HG03354 (cell line): ENCODE results near the gene CSNK1G1.
A peak's percentile ranks its signal among the peaks of the same experiment; 100 is the strongest.
"Not testable (repeated sequence)": the region's sequence is repeated elsewhere in the genome, so short reads cannot be mapped to it uniquely, and the experiment has no call there.

ENCODE experiments used
- ATAC-seq: cut with Tn5 transposase; IDR thresholded peaks from one replicate; pipeline ENCODE4 v1.9.1; 2021; ENCODE audit warnings: mild to moderate bottlenecking; ENCODE audit not compliant: unreplicated experiment, poor library complexity, severe bottlenecking

Gene CSNK1G1

DNA sequence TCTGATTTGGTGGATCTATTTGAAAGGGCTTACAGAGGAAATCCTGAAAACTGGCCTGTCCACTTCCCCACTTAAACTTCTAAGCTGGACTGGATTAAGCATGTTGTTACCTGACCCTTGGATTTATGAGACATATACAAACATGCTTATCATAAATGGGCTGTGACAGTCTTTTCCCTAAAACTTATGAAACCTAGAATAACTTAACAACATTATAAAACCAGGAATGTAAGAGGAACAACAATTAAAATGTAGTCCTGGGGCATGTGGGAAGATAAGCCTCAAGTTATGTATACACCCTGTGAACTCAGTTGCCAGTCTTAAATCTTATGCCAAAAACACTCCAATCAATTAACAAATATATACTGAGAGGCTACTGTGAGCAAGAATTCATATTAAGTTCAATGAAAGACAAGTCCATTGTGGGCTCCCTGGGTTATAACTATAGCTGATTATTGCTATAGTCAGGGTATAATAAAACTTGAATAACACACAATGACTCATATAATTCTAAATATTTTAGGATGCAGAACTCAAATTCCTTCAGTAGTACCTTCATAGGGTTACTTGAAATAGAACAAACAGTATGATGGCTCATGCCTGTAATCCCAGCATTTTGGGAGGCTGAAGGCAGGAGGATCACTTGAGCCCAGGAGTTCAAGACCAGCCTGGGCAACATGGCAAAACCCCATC, 105.9 kb downstream of the CSNK1G1 start:
- no peak for ATAC-seq

DNA sequence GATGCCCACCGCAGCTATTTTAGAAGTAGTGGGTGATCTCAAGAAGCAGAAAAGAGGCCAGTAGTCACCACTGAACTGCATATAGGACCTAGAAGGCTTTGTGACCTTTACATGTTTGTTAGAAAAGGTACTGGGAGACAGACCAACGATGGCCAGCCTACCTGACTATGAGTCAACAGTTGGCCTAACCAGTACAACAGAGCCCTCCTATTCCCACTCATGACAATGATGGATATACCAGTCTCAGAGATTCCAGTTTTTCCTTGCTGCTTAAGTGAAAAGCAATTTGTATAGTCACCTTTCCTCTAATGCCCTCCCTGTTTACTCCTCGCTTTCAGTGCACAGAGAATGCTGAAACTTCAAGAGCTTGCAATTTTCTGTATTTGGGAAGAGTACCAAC, 106.6 kb downstream of the CSNK1G1 start:
- no peak for ATAC-seq

DNA sequence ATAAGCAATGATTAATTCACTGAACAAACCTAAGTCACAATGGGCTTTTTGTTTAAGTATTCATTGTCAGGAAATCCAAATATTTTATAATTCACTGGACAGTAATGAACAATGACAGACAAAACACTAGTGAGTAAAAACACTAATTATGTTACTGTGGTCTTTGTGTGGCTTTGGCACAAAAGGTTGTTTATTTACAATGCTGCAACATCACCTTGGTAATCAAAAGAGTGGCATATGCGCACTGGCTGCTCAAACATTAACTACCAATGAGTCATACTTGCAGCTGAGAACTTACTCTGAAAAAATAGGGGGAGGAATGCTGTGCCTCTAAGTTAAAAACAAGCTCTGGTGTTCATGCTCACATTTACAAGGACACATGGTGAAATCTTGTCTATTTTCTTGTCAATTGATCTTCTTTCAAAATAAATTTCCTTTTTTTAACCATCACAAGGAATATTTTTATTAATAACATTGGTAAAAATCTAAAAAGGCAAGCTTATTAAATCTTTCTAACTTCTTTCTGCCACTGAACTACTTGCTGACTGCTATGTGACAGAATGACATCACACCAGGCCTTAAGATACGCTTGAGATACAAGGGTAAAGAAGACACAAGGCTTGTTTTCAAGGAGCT, 107.9 kb downstream of the CSNK1G1 start:
- peak; percentile 80 for ATAC-seq

DNA sequence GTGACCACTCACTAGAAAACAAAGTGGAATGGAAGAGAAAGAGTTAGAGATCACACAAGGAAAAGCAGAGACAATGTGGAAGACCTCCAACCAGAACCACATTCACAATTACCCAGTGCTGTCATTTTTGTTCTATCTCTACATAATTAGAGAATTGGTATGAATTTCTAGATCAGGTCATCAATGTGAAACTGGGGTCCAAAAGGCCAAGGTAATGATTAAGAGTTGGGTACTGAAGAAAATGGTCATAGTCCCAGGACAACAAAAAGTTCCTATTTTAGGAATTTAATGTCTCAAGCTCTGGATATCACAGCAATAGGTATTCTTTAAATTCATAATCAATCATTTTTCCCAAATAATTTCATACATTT, 108.5 kb downstream of the CSNK1G1 start:
- ATAC-seq: no peak

DNA sequence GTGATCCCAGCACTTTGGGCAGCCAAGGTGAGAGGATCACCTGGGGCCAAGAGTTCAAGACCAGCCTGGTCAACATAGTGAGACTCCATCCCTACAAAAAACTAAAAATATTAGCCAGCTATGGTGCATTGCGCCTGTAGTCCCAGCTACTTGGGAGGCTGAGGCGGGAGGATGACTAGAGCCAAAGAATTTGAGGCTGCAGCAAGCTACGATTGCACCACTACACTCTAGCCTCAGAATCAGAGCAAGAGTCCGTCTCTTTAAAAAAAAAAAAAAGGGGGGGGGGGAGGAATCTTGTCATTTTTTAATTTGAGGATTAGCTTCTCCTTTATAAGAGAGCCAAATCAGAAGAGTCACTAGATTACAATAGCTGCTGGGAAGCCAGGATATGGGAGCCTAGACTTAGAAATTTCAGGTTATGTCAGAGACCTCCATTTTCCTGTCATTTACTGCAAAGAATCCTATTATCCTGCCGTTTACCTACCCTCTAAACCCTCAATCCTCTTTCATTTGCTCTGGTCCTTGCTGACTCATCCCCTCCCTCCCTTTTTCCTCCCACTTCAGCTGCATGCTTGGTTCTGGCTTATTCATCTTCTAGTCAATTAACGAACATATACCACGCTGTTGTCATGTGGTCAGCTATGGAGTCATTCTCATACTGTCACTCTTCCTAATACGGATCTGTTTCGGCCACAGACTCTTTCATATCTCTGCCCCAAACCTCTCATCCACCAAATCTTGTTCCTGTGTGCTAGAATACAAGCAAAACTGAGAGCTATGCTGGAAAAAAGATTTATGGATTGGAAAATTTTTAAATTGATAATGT, 109.4 kb downstream of the CSNK1G1 start:
- peak; percentile 83 for ATAC-seq

DNA sequence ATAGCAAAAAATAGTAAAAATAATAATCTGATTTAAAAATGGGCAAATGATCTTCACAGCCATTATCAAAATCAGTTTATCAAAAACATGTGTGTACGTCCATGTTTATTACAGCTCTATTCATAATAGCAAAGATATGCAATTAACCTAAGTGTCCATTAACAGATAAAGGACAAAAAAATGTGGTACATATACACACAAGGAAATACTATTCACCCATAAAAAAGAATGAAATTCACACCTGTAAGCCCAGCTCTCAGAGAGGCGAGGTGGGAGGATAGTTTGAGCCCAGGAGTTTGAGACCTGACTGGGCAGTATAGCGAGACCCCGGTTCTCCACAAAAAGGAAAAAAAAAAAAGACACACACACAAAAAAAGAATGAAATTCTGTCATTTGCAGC, 110.6 kb downstream of the CSNK1G1 start:
- no peak for ATAC-seq

DNA sequence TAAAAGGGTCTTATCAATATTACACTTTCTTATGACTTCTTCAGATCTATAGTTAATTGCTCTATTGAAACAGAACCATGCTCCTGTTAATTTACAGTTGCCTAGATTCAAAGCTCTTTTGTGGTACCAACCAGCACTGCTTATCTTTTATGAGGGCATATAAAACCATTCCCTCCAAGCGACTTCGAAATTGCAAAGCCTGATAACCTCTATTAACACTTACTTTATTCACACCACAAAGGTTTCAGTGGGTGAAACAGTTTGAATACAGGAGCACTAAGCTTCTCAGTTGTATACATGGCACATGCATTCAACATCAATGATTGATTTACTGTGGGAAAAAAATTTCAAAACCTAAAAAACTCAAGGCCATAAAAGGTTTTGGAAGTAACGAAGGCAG, 118.3 kb downstream of the CSNK1G1 start:
- no peak for ATAC-seq

DNA sequence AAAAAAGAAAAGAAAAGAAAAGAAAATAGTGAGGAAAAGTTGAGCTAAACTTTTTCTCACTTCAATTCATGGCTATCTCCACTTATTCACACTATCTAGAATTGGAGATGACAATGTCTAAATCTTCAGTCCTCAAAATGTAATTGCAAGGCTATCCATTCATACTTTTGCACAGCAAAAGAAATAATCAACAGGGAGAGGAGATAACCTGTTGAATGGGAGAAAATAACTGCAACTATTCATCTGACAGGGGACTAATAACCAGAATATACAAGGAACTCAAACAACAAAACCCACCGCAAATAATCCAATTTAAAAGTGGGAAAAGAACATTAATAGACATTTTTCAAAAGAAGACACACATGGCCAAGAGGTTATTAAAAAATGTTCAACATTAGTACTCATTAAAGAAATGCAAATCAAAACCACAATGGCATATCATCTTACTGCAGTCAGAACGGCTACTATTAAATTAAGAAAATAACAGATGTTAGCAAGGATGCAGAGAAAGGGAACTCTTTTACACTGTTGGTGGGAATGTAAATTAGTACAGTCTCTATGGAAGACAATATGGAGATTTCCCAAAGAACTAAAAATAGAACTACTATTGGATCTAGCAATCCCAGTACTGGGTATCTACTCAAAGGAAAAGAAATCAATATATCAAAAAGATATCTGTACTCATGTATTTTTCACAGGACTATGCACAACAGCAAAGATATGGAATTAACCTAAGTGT, 119.6 kb downstream of the CSNK1G1 start:
- ATAC-seq: no peak

DNA sequence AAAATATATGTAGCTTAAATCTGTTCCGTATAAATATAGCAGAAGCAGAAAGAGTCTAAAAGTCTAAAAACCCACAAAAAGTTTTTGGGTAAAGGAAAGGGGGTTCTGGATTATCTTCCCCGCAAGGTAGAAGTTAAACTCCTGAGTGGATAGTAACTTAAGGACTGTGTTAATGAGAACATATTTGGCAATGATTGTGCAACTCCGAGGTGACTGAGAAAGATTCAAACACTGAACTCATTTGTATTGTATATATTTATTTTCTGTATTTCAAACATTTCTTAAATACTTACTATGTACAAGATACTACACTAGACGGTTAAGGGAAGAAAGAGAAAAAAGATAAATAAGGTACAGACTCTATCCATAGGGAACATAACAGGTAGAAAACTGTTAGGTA, 120.4 kb downstream of the CSNK1G1 start:
- no peak for ATAC-seq

DNA sequence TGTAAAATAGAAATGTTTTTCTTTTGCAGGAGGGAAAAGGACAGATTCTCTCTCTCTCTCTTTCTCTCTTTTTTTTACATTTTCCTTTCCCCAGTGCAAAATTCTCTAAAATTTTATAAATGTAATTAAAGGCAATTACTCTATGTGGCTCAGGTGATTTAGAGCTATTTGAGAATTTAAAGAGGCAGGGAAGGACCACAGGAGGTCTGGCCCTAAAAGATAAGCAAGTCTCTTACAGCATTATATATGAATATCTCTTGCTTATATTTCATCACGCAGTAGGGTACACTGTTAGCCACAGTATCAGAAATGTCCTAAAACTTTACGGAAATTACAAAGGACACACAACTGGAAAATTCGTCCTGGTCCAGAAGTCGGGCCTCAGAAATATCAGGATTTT, 122.7 kb downstream of the CSNK1G1 start:
- no peak for ATAC-seq

DNA sequence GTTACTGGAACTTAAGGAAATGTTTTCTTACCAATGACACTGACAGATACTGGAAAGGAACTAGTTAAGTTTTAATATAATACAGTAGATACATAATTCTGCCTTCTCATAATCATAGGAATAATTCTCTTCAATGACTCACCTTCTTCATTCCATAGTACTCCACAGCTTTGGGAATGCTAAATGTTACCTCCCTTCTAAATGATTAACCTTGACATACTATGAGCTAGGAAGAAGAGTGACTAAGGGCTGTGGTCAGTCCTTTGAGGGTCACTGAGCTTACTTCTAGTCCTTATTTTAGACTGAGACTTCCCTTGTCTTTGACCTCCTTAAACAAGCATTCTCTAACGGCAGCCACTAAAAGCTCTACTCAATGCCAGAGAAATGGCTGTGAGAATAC, 123.6 kb downstream of the CSNK1G1 start:
- no peak for ATAC-seq

DNA sequence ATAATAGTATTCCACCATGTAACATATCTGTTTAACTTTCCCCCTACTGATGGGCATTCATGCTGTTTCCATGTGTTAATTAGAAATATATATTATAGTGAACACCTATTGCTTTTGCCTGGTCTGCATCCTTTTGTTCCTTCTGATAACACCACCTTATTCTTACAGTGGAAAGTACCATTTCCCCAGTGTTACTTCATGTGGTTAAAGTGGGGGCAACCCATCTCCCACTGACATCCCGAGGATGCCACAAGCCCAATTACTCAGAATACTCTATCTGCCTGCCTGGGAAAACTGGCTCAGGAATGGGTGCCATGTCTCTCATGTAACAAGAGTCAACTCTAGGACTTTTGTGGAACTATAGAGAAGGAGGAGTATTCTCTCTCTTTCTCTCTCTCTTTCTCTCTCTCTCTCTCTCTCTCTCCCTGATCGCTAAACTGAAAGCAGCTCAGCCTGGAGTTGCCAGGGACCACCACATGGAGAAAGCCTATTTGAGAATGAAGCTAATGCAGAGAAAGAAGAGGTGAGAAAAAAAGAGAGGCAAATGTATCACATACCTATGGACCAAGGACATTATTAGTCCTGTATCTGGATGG, 126.7 kb downstream of the CSNK1G1 start:
- ATAC-seq: no peak

DNA sequence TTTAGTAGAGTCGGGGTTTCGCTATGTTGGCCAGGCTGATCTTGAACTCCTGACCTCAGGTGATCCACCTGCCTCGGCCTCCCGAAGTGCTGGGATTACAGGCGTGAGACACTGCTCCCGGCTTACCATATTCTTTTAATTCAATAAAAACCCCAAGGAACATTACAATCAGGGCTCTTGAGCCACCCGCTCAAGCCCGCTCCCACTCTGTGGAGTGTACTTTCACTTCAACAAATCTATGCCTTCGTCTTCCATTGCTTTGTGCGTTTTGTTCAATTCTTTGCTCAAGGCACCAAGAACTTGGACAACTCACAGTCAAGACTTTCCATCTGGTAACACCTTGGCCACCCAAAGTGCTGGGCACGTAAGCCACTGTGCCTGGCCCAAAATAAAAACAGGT, 130.2 kb downstream of the CSNK1G1 start:
- no peak for ATAC-seq

DNA sequence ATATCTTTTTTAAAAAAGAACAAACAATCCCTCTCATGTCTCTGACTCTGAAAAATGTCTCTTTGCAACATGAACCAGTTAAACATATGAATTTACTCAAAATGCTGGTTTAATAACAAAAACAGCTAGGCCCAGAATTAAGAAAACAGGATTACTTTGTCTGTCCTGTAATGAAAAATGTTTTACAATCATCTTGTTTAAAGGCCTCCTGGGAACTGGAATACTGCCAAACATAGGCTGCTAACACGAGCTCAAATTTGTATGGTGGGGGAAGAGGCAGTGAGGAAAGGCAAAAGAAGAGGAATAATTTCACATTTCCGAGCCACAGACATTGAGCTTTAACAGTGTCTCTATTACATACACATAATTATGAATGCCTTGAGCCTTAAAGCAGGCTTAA, 131.5 kb downstream of the CSNK1G1 start:
- ATAC-seq: no peak

DNA sequence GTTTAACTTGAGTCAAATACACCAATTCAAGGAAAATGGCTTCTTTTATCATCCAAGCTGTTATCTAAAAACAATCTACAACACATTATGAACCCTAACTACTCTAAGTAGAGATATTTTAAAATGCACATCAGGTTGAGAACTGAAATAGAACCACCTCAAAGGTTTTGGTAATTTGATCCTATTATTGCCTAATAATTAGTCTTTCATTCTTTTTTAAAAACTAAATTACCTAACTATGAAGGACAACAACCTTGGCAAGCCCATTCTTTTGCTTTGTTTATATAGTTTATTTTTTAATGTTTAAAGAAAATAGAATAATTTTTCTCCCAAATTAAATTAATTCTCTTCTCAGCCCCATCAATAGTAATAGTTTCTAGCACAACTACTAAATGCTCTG, 132.1 kb downstream of the CSNK1G1 start:
- ATAC-seq: no peak

DNA sequence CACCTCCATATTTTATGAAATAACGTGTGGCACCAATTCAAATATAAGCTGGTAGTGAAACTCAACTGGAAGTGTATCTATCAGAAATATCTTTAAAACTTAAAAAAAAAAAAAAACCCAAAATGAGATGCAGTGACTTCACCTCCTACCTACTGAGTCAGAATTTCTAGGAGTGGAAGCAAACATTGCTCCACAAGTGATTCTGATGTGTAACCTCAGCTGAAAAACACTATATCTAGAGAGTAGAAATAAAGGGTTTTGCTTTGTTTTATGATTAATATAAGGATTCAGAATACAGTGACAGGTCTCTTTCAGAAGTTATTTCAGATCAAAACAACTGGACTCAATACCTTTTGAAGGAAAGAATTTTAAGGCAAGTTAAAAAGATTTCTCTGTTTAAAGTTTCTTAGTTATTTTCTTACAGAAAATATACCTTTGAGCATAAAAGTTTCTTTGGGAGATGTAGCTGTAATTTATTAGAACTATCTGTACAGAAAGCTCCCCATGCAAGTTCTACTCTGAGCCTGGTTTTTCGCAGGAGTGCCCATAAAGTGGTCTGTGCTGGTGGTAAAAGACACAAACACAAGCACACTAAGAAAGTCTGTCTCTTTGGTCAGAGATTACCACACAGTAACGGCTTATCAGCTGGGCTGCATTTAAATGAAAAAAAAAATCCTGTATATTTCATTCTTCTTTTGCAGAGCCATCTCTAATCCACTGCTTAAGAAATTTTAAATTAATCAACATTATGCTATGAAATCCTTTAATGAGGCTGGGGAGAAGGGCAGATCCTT, 133.2 kb downstream of the CSNK1G1 start:
- no peak for ATAC-seq

DNA sequence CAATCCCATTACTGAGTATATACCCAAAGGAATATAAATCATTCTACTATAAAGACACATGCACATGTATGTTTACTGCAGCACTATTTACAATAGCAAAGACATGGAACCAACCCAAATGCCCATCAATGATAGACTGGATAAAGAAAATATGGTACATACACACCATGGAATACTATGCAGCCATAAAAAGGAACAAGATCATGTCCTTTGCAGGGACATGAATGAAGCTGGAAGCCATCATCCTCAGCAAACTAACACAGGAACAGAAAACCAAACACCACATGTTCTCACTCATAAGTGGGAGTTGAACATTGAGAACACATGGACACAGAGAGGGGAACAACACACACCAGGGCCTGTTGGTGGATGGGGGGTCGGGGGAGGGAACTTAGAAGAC, 134.1 kb downstream of the CSNK1G1 start:
- ATAC-seq: not testable (repeated sequence)

DNA sequence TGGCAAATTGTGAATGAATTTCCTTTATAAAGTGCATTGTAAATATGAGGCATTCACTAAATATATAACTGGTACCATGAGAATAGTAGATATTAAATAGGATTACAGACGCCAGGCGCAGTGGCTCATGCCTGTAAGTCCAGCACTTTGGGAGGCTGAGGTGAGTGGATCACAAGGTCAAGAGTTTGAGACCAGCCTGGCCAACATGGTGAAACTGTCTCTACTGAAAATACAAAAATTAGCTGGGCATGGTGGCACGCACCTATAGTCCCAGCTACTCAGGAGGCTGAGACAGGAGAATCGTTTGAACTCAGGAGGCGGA, 138.6 kb downstream of the CSNK1G1 start:
- ATAC-seq: not testable (repeated sequence)

DNA sequence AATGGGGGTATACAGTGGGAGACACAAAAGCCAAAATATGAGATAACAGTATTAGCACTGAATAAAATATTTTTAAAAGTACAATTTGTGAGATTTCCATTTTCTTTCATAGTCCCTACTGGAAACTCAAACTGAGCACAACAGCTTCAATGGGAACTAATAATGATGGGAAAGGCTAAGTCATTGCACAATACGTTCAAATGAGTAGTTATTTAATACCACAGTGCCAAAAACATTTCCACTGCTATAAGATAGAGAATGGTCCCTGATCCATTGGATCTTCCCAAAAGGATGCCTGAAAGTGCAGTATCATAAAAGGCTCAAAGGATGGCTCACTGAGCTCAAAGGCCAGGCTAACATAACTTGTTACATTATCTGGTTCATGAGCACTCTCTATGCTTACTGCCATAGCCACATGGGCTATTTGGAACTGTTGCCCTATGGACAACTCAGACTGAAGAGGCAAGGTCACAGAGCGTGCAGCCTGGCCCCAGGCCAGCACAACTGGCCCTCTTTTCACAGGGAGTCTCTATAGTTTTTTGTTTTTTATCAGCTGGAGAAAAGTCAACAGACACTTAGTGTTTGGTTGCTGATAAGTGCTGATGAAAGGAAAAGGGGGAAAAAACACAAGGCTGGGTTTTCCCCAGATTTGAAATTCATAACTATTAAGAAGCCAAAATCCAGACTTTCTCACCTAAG, 139.1 kb downstream of the CSNK1G1 start:
- ATAC-seq: no peak
